Panc1 (cell line): ENCODE measurements around the gene ABHD2. TPM values are rescaled to one million over a fixed set of nuclear protein-coding genes. Genes with fewer than 3 reads are reported as not detected.

ENCODE experiments used
- ATAC-seq: fragments of 200-7000 bp; cut with Tn5 transposase; 2 replicates; pipeline ENCODE4 v1.9.1; 2020; ENCODE audit warnings: mild to moderate bottlenecking, moderate library complexity
- BruUV-seq: library from RNA; stranded (reverse); fragments of 400-500 nt; replicated peaks from 2 replicates; lab custom pipeline; 2021; lab: Mats Ljungman, UMichigan
- CTCF ChIA-PET: fragments of 300-600 bp; sonication (Branson Sonifier 250); formaldehyde crosslinking; loops from one replicate; lab custom pipeline; 2022; ENCODE audit warnings: antibody characterized with exemption; lab: Charles Lee
- POLR2A ChIA-PET: fragments of 300-600 bp; sonication (Branson Sonifier 250); formaldehyde crosslinking; loops from one replicate; lab custom pipeline; 2022; ENCODE audit warnings: antibody characterized with exemption; lab: Charles Lee
- DNase-seq: peaks from one replicate; pipeline ENCODE4 v3.0.0-alpha.2; 2010; ENCODE audit warnings: low read depth, low spot score
- H3K27ac ChIP-seq: 2 replicates; pipeline ENCODE4 v1.5.1; 2011; ENCODE audit warnings: mild to moderate bottlenecking, low read length, inconsistent platforms
- H3K27me3 ChIP-seq: fragments of 200-500 bp; sonication (Bioruptor generic); 2 replicates; pipeline ENCODE4 v1.6.0; 2014; ENCODE audit warnings: low read length, inconsistent platforms; ENCODE audit not compliant: control insufficient read depth, insufficient read depth
- H3K36me3 ChIP-seq: fragments of 200-500 bp; sonication (Bioruptor generic); 2 replicates; pipeline ENCODE4 v1.5.1; 2014; ENCODE audit warnings: inconsistent platforms, mild to moderate bottlenecking, low read length, moderate library complexity; ENCODE audit not compliant: control insufficient read depth, insufficient read depth
- H3K4me1 ChIP-seq: 2 replicates; pipeline ENCODE4 v1.5.1; 2011; ENCODE audit warnings: inconsistent platforms, mild to moderate bottlenecking, low read length, moderate library complexity; ENCODE audit not compliant: control insufficient read depth, insufficient read depth
- H3K4me3 ChIP-seq, 2 experiments: 2 replicates each; pipeline ENCODE4 v1.5.1; 2011 to 2012; ENCODE audit warnings: low read depth in 2 of 2, low read length in 2 of 2, mild to moderate bottlenecking in 2 of 2, inconsistent platforms in 1 of 2, moderate library complexity in 1 of 2
- H3K9me3 ChIP-seq: fragments of 200-500 bp; sonication (Bioruptor generic); 2 replicates; pipeline ENCODE4 v1.5.1; 2014; ENCODE audit warnings: low read depth, mild to moderate bottlenecking, inconsistent platforms, low read length, moderate library complexity; ENCODE audit not compliant: control insufficient read depth, insufficient read depth
- POLR2AphosphoS5 ChIP-seq: IDR thresholded peaks from 2 replicates; pipeline ENCODE4 v1.6.1; 2012; ENCODE audit warnings: mild to moderate bottlenecking, low read depth, low read length, moderate library complexity
- SIN3A ChIP-seq: IDR thresholded peaks from 2 replicates; pipeline ENCODE4 v1.6.1; 2012; ENCODE audit warnings: low read depth, mild to moderate bottlenecking, low read length, moderate library complexity, borderline replicate concordance; ENCODE audit not compliant: insufficient read depth
- TCF7L2 ChIP-seq: IDR thresholded peaks from 2 replicates; pipeline ENCODE4 v1.6.1; 2011; ENCODE audit warnings: mild to moderate bottlenecking, low read depth, low read length, inconsistent platforms
- in situ Hi-C: cut with HindIII; loops from 2 replicates; pipeline ENCODE4 v1.10.0; 2016; ENCODE audit warnings: low sequenced_read_pairs, low pct_unique_long_range_greater_than_20kb
- intact Hi-C: fragments of 100-400 bp; cut with micrococcal nuclease; formaldehyde crosslinking; loops from one replicate; pipeline ENCODE4 v1.10.0; 2022; ENCODE audit not compliant: unreplicated experiment
- total RNA-seq: library from RNA; stranded (reverse); gene quantifications from one replicate; pipeline ENCODE4 v1.2.1, GENCODE V29; 2021; ENCODE audit not compliant: unreplicated experiment
- TF ChIP-seq, protein P1 (sequence below), 2 experiments: IDR thresholded peaks; 2 replicates each; pipeline ENCODE4 v1.6.1; 2011 to 2012; ENCODE audit warnings: low read depth in 2 of 2, control low read depth in 1 of 2, low read length in 1 of 2, mild to moderate bottlenecking in 1 of 2, moderate library complexity in 1 of 2; ENCODE audit not compliant: insufficient read depth in 1 of 2
- TF ChIP-seq, protein P2 (sequence below): fragments of 450-650 bp; IDR thresholded peaks from 2 replicates; pipeline ENCODE4 v1.5.1; 2017; ENCODE audit warnings: mild to moderate bottlenecking

The ABHD2 gene
- total RNA-seq, 1 experiment from 2014 or later = 95.0 TPM

DNA sequence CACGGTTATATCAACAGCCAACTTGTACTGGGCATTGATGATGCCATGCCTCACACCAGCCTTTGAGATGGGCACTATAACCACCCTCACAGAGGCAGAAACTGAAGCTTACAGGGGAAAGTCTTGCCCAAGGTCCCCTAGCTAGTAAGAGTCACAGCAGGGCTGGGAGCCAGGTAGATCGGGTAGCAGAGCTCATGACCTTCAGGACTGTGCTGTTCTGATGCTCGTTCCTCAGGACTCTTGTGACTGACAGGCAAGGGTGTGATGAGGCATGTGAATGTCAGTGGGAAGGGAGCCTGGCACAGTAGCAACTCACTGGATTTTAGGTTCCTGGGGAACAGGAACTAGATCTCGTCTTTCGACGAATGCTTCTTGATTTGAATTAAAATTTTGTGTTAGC, 67.4 kb downstream of the ABHD2 start:
- peaks cover 11% of the 10 kb centered on the region for H3K36me3 ChIP-seq
- H3K9me3 ChIP-seq = no peaks in the 10 kb centered on the region
- no peak overlapping the region for H3K4me3 ChIP-seq
- TF ChIP-seq TCF7L2 (no peak), POLR2AphosphoS5 (no peak), SIN3A (no peak)
- TF ChIP-seq, protein P1, sequence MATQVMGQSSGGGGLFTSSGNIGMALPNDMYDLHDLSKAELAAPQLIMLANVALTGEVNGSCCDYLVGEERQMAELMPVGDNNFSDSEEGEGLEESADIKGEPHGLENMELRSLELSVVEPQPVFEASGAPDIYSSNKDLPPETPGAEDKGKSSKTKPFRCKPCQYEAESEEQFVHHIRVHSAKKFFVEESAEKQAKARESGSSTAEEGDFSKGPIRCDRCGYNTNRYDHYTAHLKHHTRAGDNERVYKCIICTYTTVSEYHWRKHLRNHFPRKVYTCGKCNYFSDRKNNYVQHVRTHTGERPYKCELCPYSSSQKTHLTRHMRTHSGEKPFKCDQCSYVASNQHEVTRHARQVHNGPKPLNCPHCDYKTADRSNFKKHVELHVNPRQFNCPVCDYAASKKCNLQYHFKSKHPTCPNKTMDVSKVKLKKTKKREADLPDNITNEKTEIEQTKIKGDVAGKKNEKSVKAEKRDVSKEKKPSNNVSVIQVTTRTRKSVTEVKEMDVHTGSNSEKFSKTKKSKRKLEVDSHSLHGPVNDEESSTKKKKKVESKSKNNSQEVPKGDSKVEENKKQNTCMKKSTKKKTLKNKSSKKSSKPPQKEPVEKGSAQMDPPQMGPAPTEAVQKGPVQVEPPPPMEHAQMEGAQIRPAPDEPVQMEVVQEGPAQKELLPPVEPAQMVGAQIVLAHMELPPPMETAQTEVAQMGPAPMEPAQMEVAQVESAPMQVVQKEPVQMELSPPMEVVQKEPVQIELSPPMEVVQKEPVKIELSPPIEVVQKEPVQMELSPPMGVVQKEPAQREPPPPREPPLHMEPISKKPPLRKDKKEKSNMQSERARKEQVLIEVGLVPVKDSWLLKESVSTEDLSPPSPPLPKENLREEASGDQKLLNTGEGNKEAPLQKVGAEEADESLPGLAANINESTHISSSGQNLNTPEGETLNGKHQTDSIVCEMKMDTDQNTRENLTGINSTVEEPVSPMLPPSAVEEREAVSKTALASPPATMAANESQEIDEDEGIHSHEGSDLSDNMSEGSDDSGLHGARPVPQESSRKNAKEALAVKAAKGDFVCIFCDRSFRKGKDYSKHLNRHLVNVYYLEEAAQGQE (IDR thresholded peaks at IDR 0.05; ENCODE audit: insufficient read depth in 1 of 2, low read depth in 2 of 2, low read length in 1 of 2) = no peak
- TF ChIP-seq, protein P2, sequence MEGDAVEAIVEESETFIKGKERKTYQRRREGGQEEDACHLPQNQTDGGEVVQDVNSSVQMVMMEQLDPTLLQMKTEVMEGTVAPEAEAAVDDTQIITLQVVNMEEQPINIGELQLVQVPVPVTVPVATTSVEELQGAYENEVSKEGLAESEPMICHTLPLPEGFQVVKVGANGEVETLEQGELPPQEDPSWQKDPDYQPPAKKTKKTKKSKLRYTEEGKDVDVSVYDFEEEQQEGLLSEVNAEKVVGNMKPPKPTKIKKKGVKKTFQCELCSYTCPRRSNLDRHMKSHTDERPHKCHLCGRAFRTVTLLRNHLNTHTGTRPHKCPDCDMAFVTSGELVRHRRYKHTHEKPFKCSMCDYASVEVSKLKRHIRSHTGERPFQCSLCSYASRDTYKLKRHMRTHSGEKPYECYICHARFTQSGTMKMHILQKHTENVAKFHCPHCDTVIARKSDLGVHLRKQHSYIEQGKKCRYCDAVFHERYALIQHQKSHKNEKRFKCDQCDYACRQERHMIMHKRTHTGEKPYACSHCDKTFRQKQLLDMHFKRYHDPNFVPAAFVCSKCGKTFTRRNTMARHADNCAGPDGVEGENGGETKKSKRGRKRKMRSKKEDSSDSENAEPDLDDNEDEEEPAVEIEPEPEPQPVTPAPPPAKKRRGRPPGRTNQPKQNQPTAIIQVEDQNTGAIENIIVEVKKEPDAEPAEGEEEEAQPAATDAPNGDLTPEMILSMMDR = no peak
- H3K27me3 ChIP-seq = no peaks in the 10 kb centered on the region
- DNase-seq (no peak), ATAC-seq (no peak)
- H3K4me1 ChIP-seq = no peaks in the 10 kb centered on the region
- ChIA-PET CTCF (no interaction called here), POLR2A (no interaction called here)
- BruUV-seq = no TSS peak
- intact Hi-C loops = no loop called here
- no peak overlapping the region for H3K27ac ChIP-seq
- in situ Hi-C loops = no loop called here

DNA sequence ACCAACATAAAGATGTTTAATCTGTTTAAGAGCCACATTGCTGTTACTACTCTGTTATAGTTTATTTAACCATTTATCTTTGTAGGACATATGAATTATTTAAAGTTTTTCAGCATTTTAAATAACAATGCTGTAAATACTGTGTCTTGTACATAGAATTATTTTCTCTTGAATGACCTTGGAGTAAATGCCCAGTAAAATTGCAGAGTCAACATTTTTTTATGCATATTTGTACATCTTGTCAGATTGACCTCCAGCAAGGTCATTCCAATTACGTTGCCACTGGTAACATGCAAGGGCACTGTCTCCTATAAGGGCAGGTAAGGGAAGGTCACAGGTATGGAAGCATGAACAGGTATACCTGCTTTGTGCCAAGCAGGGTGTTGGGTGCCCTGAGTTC, 68.8 kb downstream of the ABHD2 start:
- CTCF ChIA-PET = no interaction called here
- BruUV-seq = no TSS peak
- Histone ChIP-seq H3K4me3 (no peak overlapping the region), H3K4me1 (no peaks in the 10 kb centered on the region), H3K36me3 (peaks cover 11% of the 10 kb centered on the region), H3K27ac (no peak overlapping the region), H3K27me3 (no peaks in the 10 kb centered on the region), H3K9me3 (no peaks in the 10 kb centered on the region)
- intact Hi-C loops (no loop called here), in situ Hi-C loops (no loop called here)
- POLR2A ChIA-PET = no interaction called here
- TF ChIP-seq, protein P2 = no peak
- TF ChIP-seq, protein P1 (IDR thresholded peaks at IDR 0.05; ENCODE audit: insufficient read depth in 1 of 2, low read depth in 2 of 2, low read length in 1 of 2) = no peak
- TF ChIP-seq POLR2AphosphoS5 (no peak), TCF7L2 (no peak)
- no peak for DNase-seq
- no peak for ATAC-seq
